Mesendoderm (in vitro differentiated cells): Measurements from ENCODE around the gene BASP1.
"Not testable (repeated sequence)": the region's sequence is repeated elsewhere in the genome, so short reads cannot be mapped to it uniquely, and the experiment has no call there.

Experiments
- DNase-seq: peaks from one replicate; pipeline ENCODE4 v3.0.0; 2013
- H2AK5ac ChIP-seq: 2 replicates; pipeline ENCODE4 v1.6.1; 2013; ENCODE audit warnings: low read length, inconsistent platforms
- H2BK120ac ChIP-seq: 2 replicates; pipeline ENCODE4 v1.6.1; 2013; ENCODE audit warnings: low read depth, mild to moderate bottlenecking, low read length, moderate library complexity, mixed read lengths
- H2BK15ac ChIP-seq: replicated peaks from 2 replicates; pipeline ENCODE4 v1.6.1; 2013; ENCODE audit warnings: low read depth, mild to moderate bottlenecking, moderate library complexity
- H2BK5ac ChIP-seq: 2 replicates; pipeline ENCODE4 v1.6.1; 2013; ENCODE audit warnings: low read length, inconsistent platforms
- H3K18ac ChIP-seq: 2 replicates; pipeline ENCODE4 v1.6.1; 2013; ENCODE audit warnings: mild to moderate bottlenecking, low read length, mixed read lengths
- H3K23ac ChIP-seq: one replicate; pipeline ENCODE4 v1.6.1; 2013; ENCODE audit warnings: low read length
- H3K27ac ChIP-seq: 2 replicates; pipeline ENCODE4 v1.5.1; 2013; ENCODE audit warnings: low read depth, mild to moderate bottlenecking, inconsistent platforms, low read length, moderate library complexity
- H3K27me3 ChIP-seq: 2 replicates; pipeline ENCODE4 v1.6.1; 2013; ENCODE audit warnings: low read length, control low read depth, mild to moderate bottlenecking, inconsistent platforms; ENCODE audit not compliant: insufficient read depth, poor library complexity
- H3K36me3 ChIP-seq: 2 replicates; pipeline ENCODE4 v1.6.1; 2013; ENCODE audit warnings: low read length, inconsistent platforms; ENCODE audit not compliant: control insufficient read depth, insufficient read depth
- H3K4ac ChIP-seq: one replicate; pipeline ENCODE4 v1.6.1; 2013; ENCODE audit warnings: low read depth, mild to moderate bottlenecking, low read length, moderate library complexity
- H3K4me1 ChIP-seq: 2 replicates; pipeline ENCODE4 v1.6.1; 2013; ENCODE audit warnings: low read depth, low read length, inconsistent platforms; ENCODE audit not compliant: control insufficient read depth
- H3K4me2 ChIP-seq: 2 replicates; pipeline ENCODE4 v1.6.1; 2013; ENCODE audit warnings: low read length
- H3K4me3 ChIP-seq: 2 replicates; pipeline ENCODE4 v1.5.1; 2013; ENCODE audit warnings: mild to moderate bottlenecking, low read length
- H3K56ac ChIP-seq: one replicate; pipeline ENCODE4 v1.6.1; 2013; ENCODE audit warnings: low read length
- H3K79me1 ChIP-seq: 2 replicates; pipeline ENCODE4 v1.6.1; 2013; ENCODE audit warnings: low read length, inconsistent platforms
- H3K79me2 ChIP-seq: 2 replicates; pipeline ENCODE4 v1.6.1; 2013; ENCODE audit warnings: mild to moderate bottlenecking, low read length; ENCODE audit not compliant: control insufficient read depth, insufficient read depth
- H3K9ac ChIP-seq: 2 replicates; pipeline ENCODE4 v1.6.1; 2013; ENCODE audit warnings: low read length, inconsistent platforms
- H4K5ac ChIP-seq: one replicate; pipeline ENCODE4 v1.6.1; 2013; ENCODE audit warnings: low read length
- H4K8ac ChIP-seq: one replicate; pipeline ENCODE4 v1.6.1; 2013; ENCODE audit warnings: low read depth, mild to moderate bottlenecking, control low read depth, low read length, moderate library complexity
- WGBS: extraction: QIAGEN DNeasy Blood & Tissue Kit; methylation state at CpG from one replicate; pipeline ENCODE4 v1.1.7; 2013; ENCODE audit warnings: low lambda C conversion rate, missing lambda C conversion rate; ENCODE audit not compliant: insufficient coverage; ENCODE audit errors: extremely low coverage; 5-methylcytosine and 5-hydroxymethylcytosine counted together

Gene BASP1

DNA sequence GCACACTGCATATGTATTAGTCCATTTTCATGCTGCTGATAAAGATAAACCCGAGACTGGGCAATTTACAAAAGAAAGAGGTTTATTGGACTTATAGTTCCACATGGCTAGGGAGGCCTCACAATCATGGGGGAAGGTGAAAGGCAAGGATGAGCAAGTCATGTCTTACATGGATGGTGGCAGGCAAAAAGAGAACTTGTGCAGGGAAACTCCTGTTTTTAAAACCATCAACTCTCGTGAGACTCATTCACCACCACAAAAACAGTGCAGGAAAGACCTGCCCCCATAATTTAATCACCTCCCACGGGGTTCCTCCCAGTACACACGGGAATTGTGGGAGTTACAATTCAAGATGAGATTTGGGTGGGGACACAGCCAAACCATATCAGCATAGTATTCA, 41.6 kb downstream of the BASP1 start:
- not testable (repeated sequence) for DNase-seq, H3K36me3 ChIP-seq, H2BK120ac ChIP-seq, H3K27me3 ChIP-seq, H2AK5ac ChIP-seq, H3K9ac ChIP-seq, H3K56ac ChIP-seq, H3K23ac ChIP-seq, H3K4ac ChIP-seq, H3K27ac ChIP-seq, H4K5ac ChIP-seq, H4K8ac ChIP-seq, H3K18ac ChIP-seq, H3K4me1 ChIP-seq, H2BK5ac ChIP-seq, H3K4me2 ChIP-seq, H3K4me3 ChIP-seq, H2BK15ac ChIP-seq
- no CpG with 5 or more reads among the region's 4 CpGs for WGBS
- Histone ChIP-seq H3K79me2 (peaks cover 33% of the 10 kb centered on the region), H3K79me1 (peaks cover 29% of the 10 kb centered on the region)

DNA sequence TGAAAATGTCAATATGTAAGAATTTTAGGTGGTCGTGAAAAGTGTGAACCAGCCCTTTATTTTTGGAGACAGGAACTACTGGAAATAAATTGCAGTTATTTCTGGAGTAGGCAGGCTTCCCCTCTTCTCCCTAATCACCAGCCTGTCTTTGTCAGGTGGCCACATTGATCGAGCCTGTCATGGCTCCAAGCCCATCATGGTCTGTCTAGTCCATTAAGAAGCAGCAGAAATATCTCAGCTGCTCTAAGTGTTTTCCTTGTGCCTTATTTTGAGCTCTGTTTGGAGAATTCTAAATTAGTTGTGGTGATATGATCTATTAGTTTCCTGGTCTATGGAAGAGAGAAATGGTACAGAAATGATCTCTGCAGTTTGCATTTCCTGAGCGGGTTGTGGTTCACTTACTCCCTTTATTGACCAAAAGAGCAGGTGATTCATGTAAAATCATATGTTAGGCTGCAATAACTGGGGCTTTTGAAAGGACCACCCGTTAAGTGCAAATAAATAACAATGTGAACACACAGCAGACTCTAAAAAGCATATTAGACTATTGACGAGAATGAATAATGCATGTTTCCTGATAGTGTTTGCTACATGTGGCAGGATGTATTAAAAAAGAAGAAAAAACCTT, 42.3 kb downstream of the BASP1 start:
- no peak overlapping the region for H3K27ac ChIP-seq
- H3K18ac ChIP-seq, result no peak overlapping the region
- no peak overlapping the region for H3K23ac ChIP-seq
- H3K4me1 ChIP-seq, result no peaks in the 10 kb centered on the region
- H3K79me1 ChIP-seq, result peaks cover 27% of the 10 kb centered on the region
- no peak overlapping the region for H4K8ac ChIP-seq
- no CpG with 5 or more reads among the region's 5 CpGs for WGBS
- H4K5ac ChIP-seq, result no peak overlapping the region
- no peak overlapping the region for H2BK120ac ChIP-seq
- no peak overlapping the region for H3K4ac ChIP-seq
- no peaks in the 10 kb centered on the region for H3K27me3 ChIP-seq
- no peak overlapping the region for H3K56ac ChIP-seq
- H3K9ac ChIP-seq, result no peak overlapping the region
- H2AK5ac ChIP-seq, result no peak overlapping the region
- no peak overlapping the region for H3K4me2 ChIP-seq
- no peak overlapping the region for H2BK15ac ChIP-seq
- DNase-seq, result no peak
- no peaks in the 10 kb centered on the region for H3K36me3 ChIP-seq
- no peak overlapping the region for H3K4me3 ChIP-seq
- no peak overlapping the region for H2BK5ac ChIP-seq
- peaks cover 31% of the 10 kb centered on the region for H3K79me2 ChIP-seq

DNA sequence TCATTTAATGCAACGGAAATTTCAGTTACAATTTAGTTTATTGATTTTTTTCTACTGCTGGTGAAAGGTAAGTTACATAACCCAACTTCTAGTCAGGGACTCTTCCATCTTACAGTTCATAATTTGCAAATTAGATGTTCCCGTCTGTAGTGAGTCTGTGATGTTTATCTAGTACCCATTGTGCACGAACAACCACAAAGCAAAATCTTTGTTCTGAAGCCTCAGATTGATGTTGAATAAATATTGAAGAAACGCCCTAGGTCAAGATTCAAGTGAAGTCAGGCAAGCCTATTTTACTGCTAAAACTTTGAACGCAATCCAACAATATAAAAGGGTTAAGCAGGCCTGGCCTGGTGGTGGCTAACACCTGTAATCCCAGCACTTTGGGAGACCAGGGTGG, 43.1 kb downstream of the BASP1 start:
- no peak for DNase-seq
- no peak overlapping the region for H2AK5ac ChIP-seq
- WGBS, result no CpG with 5 or more reads among the region's 5 CpGs
- H3K36me3 ChIP-seq, result no peaks in the 10 kb centered on the region
- no peaks in the 10 kb centered on the region for H3K4me1 ChIP-seq
- H3K23ac ChIP-seq, result no peak overlapping the region
- H2BK15ac ChIP-seq, result no peak overlapping the region
- H2BK120ac ChIP-seq, result no peak overlapping the region
- H4K8ac ChIP-seq, result no peak overlapping the region
- H3K79me1 ChIP-seq, result peaks cover 25% of the 10 kb centered on the region
- H3K27ac ChIP-seq, result no peak overlapping the region
- no peak overlapping the region for H3K4ac ChIP-seq
- H2BK5ac ChIP-seq, result no peak overlapping the region
- H3K79me2 ChIP-seq, result peaks cover 30% of the 10 kb centered on the region
- H3K9ac ChIP-seq, result no peak overlapping the region
- no peak overlapping the region for H3K4me3 ChIP-seq
- H3K56ac ChIP-seq, result no peak overlapping the region
- H3K18ac ChIP-seq, result no peak overlapping the region
- no peak overlapping the region for H4K5ac ChIP-seq
- H3K4me2 ChIP-seq, result no peak overlapping the region
- no peaks in the 10 kb centered on the region for H3K27me3 ChIP-seq

DNA sequence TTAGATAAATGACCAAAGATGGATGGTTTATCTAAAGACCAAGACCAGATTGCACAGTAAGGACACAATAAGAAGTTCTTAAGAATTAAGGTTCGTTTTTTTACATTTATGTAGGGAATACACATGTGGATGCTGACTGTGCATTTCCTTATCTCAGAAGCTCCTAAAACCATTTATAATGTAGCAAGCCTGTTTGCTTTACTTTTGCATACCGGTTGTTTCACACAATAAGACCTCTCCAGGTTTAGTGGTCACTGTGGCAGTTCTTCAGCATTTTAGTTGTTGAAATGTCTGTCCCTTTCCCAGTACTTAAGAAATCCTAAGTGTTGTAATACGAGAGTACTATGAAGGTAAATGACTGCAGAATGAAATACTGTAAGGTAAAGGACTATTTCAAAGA, 43.6 kb downstream of the BASP1 start:
- Histone ChIP-seq H2AK5ac (no peak overlapping the region), H4K8ac (no peak overlapping the region), H3K27ac (no peak overlapping the region), H3K4me2 (no peak overlapping the region), H3K4me1 (no peaks in the 10 kb centered on the region), H3K4ac (no peak overlapping the region), H3K79me2 (peaks cover 31% of the 10 kb centered on the region), H4K5ac (no peak overlapping the region), H3K4me3 (no peak overlapping the region), H3K36me3 (no peaks in the 10 kb centered on the region), H2BK120ac (no peak overlapping the region), H3K23ac (no peak overlapping the region), H3K79me1 (peaks cover 26% of the 10 kb centered on the region), H3K9ac (no peak overlapping the region), H3K18ac (no peak overlapping the region), H2BK15ac (no peak overlapping the region), H2BK5ac (no peak overlapping the region), H3K27me3 (no peaks in the 10 kb centered on the region), H3K56ac (no peak overlapping the region)
- no peak for DNase-seq
- no CpG with 5 or more reads among the region's 3 CpGs for WGBS

DNA sequence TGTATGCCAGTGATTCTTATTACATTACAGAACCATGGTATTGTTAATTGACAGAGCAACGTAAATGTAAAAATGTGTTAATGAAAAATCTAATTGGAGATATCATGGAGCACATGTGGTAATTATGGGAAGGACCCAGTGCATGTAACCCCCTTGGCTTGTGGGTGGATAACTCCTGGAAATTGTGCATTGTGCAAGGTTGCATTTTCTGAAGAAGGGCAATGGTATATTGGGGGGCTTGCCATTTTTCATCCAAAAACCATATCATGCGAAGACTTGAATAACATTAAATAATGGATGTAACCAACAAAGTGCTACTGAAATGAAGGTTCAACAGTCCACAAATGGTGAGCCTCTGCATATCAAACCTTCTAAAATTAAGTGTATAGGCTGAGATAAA, 47.6 kb downstream of the BASP1 start:
- no peaks in the 10 kb centered on the region for H3K36me3 ChIP-seq
- no peak overlapping the region for H3K23ac ChIP-seq
- H2AK5ac ChIP-seq, result no peak overlapping the region
- H3K4me3 ChIP-seq, result no peak overlapping the region
- H3K4me2 ChIP-seq, result no peak overlapping the region
- no CpG with 5 or more reads among the region's 2 CpGs for WGBS
- no peak overlapping the region for H3K18ac ChIP-seq
- no peaks in the 10 kb centered on the region for H3K27me3 ChIP-seq
- no peak overlapping the region for H2BK5ac ChIP-seq
- H3K27ac ChIP-seq, result no peak overlapping the region
- peaks cover 27% of the 10 kb centered on the region for H3K79me2 ChIP-seq
- no peak overlapping the region for H3K4ac ChIP-seq
- H3K56ac ChIP-seq, result no peak overlapping the region
- H3K79me1 ChIP-seq, result peaks cover 21% of the 10 kb centered on the region
- no peak for DNase-seq
- no peak overlapping the region for H4K8ac ChIP-seq
- no peak overlapping the region for H2BK15ac ChIP-seq
- no peak overlapping the region for H3K9ac ChIP-seq
- H2BK120ac ChIP-seq, result no peak overlapping the region
- no peak overlapping the region for H4K5ac ChIP-seq
- no peaks in the 10 kb centered on the region for H3K4me1 ChIP-seq

DNA sequence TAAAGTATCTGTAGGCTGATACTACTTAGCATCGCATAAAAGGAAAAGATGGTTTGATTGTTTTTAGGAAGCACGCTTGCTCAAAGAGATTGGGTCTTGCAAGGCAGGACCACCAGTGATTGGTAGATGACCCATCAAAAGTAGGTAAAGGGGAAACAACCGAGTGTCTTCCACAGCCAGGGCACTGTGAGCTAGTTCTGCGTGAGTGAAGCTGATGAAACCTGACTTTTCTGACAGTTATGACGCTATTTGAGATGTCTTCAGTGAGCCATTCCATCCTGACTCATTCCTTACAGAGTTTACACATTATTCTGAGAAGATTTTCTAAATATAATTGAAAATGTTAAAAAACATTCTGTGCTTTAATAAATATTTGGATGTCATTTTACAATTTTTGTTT, 49.7 kb downstream of the BASP1 start:
- Histone ChIP-seq H4K8ac (no peak overlapping the region), H3K56ac (no peak overlapping the region), H3K4ac (no peak overlapping the region), H2BK120ac (no peak overlapping the region), H3K18ac (no peak overlapping the region), H3K4me1 (no peaks in the 10 kb centered on the region), H4K5ac (no peak overlapping the region), H3K27me3 (no peaks in the 10 kb centered on the region), H2BK5ac (no peak overlapping the region), H3K4me2 (no peak overlapping the region), H3K36me3 (no peaks in the 10 kb centered on the region), H3K79me1 (peaks cover 17% of the 10 kb centered on the region), H2AK5ac (no peak overlapping the region), H3K4me3 (no peak overlapping the region), H3K23ac (no peak overlapping the region), H3K79me2 (peaks cover 24% of the 10 kb centered on the region), H2BK15ac (no peak overlapping the region), H3K9ac (no peak overlapping the region), H3K27ac (no peak overlapping the region)
- no CpG with 5 or more reads among the region's 5 CpGs for WGBS
- no peak for DNase-seq
